Endometrial microvascular endothelial cells (primary cell): Measurements from ENCODE around the gene SLC34A1. TPM values are rescaled to one million over a fixed set of nuclear protein-coding genes. Genes with fewer than 3 reads are reported as not detected.
"Not testable (repeated sequence)": the region's sequence is repeated elsewhere in the genome, so short reads cannot be mapped to it uniquely, and the experiment has no call there.

Experiments used
- in situ Hi-C: cut with HindIII; loops from 2 replicates; pipeline ENCODE4 v1.10.0; 2017; ENCODE audit warnings: low sequenced_read_pairs, low pct_unique_long_range_greater_than_20kb; ENCODE audit errors: inconsistent ontology term
- total RNA-seq: library from RNA; depleted of rRNA; stranded (reverse); fragments of >200 nt; gene quantifications from one replicate; pipeline ENCODE4 v1.2.3, GENCODE V29; 2015; ENCODE audit errors: inconsistent ontology term

SLC34A1 gene
- total RNA-seq: not detected

DNA sequence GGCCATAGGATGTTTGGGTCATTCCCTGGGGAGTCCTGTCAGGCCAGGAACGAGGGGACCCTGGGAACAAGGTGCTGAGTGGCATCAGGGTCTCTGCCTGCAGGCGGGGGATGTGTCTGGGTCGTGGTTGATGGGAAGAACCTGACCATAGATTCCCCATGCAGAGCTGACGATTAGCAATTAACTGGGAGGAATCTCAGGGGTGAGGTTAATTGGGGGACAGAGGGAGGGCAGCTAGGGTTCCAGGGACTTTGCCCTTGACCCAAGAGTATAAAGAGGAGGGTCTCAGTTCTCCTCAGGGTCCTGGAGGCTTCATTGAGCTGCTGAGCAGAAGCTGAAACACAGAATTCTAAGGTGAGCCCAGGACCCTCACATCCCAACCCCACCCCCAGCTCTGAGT, at the start of gene SLC34A1:
Gene SLC34A1 (plus strand): TSS at position 301 of the 400 bp plus-strand sequence. CDS start 1,308 bp downstream, outside the sequence.
- in situ Hi-C loops: no loop called here

DNA sequence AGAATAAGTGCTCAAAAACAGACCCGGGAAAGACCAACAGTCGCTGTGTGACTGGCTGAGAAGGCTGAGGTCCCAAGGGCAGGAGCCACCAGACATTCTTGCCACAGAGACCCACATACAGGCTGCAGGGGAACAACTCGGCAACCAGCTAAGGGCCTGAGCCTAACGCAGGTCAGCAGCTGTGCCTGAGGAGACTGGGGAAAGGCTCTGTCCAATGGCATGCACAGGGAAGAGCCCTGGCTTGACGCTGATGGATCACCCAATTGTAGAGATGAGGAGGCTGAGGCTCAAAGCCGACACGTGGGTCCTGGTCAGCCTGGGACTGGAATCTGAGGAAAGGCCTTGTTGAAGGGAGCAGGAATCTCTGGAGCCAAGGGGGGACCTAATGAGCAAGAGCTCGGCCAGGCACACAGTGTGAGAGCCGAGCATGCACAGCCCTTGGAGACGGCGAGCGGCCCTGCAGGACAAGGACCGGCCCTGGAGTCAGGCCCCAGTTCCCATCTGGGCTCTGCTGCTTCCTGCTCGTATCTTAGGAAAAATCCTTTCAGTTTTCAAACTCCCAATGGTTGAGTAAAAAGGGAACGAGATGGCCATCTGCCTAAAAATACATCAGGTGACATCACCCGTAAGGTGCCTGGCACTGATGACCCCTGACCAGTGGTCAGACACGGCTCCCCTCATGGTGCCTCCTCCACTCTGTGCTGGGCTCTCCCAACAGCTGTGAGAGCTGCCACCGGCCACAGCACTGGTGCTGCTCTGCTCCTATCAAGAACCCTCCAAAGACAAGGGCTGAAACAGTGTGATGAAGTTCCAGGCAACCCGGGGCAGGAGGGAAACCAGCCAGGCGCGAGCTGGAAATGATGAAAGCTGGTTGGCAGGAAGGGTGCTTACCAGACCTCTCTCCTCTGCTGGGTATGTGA, 49.2 kb upstream of the SLC34A1 start:
- in situ Hi-C loops: no loop called here

GRCh38 chr5:177335701-177336065, 48.6 kb upstream of the SLC34A1 start:
- in situ Hi-C loops: no loop called here

- in situ Hi-C loops: no loop called here
These were observed 48.1 kb upstream of the SLC34A1 start for GRCh38 chr5:177336112-177336511.

- in situ Hi-C loops: no loop called here
These were observed 47.4 kb upstream of the SLC34A1 start for GRCh38 chr5:177336603-177337494.

DNA sequence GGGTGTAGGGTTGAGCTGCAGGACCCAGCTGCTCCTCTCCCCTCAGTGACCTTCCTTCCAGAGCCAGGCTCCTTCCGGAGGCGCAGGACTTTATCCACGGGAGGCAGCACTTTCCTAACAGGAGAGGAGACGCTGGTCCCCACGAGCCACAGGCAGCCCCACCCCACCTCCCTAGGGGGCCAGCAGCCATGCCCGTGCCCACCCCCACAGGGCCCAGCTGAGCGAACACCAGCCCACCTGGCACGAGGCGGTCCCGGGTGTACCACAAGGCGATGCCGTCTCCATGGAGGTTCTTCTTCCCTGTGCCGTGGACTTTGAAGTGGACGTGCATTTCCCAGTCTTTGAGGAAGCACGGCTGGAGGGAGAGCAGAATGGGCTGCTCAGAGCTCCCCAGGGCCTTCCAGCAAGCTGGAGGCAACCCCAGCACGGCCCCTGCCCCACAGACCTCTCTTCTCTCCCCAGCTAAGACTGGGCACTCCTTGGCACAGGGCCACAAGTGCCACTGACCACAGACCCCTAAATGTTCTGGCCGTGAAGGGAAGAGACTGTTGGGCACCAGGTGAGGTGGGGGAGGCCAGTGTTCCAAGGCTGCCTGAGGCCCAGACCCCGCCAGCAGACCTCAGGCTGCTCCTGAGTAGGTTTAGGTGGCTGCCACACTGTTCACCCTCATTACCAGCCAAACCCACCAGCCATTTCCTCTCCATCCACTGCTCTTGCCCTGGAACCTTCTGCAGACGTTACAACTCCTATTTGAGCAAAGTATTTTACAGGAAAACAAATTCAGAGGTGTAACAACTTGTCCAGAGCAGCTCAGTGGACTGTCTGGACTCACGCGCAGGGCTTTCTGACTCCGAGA, 45.8 kb upstream of the SLC34A1 start:
- in situ Hi-C loops: no loop called here

- in situ Hi-C loops: no loop called here
These were observed 45.1 kb upstream of the SLC34A1 start for GRCh38 chr5:177339107-177339638.

- in situ Hi-C loops: not testable (repeated sequence)
These were observed 41.2 kb upstream of the SLC34A1 start for GRCh38 chr5:177343000-177343399.

DNA sequence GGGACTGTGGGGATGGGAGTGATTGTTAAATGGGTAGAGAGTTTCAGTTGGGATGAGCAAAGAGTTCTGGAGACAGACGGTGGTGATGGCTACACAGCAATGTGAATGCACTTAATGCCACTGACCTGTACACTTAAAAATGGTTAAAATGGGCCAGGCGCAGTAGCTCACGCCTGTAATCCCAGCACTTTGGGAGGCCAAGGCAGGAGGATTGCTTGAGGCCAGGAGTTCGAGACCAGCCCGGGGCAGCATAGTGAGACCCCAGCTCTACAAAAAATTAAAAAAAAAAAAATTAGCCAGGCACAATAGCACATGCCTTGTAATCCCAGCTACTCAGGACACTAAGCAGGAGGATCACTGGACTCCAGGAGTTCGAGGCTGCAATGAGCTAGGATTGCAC, 40.5 kb upstream of the SLC34A1 start:
- in situ Hi-C loops: no loop called here

DNA sequence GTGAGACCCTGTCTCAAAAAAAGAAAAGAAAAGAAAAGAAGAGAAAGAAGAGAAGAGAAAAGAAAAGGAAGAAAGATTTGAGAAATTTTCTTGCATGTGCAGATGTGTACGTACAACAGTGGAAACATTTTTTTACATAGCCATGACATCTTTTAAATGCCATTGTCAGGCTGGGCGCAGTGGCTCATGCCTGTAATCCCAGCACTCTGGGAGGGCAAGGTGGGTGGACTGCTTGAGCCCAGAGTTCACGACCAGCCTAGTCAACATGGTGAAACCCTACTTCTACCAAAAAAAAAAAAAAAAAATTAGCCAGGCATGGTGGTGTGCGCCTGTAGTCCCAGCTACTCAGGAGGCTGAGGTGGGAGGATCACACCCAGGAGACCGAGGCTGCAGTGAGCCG, 39.3 kb upstream of the SLC34A1 start:
- in situ Hi-C loops: no loop called here

- in situ Hi-C loops: no loop called here
These were observed 37.4 kb upstream of the SLC34A1 start for GRCh38 chr5:177346820-177347219.

- in situ Hi-C loops: no loop called here
These were observed 36.5 kb upstream of the SLC34A1 start for GRCh38 chr5:177347699-177348098.

GRCh38 chr5:177349362-177349647, 34.9 kb upstream of the SLC34A1 start:
- in situ Hi-C loops: no loop called here

DNA sequence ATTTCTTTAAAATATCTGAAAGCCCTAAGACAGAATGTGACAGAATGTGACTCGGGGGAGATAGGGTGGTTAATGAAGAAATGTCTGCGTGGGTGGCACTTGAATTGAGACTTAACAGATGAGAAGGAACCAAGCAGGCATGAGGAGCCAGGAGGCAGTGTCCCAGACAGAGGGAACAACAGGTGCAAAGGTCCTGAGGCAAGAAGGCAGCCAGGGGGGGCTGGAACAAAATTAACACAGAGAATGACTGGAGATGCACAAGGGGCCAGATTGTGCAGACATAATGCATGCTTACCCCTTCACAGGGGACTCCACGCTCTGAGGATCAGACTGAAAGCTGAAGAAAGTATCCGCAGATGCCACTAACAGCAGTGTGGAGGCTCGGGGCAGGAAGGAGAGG, 34.5 kb upstream of the SLC34A1 start:
- in situ Hi-C loops: no loop called here

- in situ Hi-C loops: no loop called here
These were observed 33.4 kb upstream of the SLC34A1 start for GRCh38 chr5:177350776-177351391.

- in situ Hi-C loops: no loop called here
These were observed 32.6 kb upstream of the SLC34A1 start, which contains the start of gene LMAN2 for GRCh38 chr5:177351392-177352329. Gene LMAN2, minus strand, starts transcription at chr5:177351668. Its CDS starts 21 bp downstream, at chr5:177351647.

DNA sequence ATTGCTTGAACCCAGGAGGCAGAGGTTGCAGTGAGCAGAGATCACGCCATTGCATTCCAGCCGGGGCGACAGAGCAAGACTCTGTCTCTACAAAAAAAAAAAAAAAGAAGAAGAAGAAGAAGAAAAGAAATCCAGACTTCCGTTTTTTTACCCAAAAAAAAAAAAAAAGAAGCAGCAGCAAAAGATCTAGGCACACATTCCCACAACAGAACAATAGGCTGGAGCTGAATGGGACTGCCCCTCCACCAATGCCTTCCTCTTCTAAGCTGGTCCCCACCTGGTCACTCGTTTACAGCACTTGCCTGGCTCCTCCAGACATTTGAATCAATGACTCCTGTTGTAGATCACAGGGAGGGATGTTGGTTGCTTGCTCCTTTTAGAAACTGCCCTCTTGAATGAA, 31.1 kb upstream of the SLC34A1 start:
- in situ Hi-C loops: no loop called here
